Measurements from ENCODE around the gene PDE2A. TPM values are rescaled to one million over a fixed set of nuclear protein-coding genes. Genes with fewer than 3 reads are reported as not detected.

The PDE2A gene
- total RNA-seq, 1 experiment from 2014 or later: 3.7 TPM

GRCh38 chr11:72676861-72677341 lies 2.7 kb upstream of the PDE2A start (continued):
- TF ChIP-seq E2F1 (CRISPR knock-in tag; IDR thresholded peaks at IDR 0.05) (peak; percentile 79; the same call in 1 of the 2 replicates), SP1 (CRISPR knock-in tag; conservative IDR thresholded peaks at IDR 0.05) (peak; percentile 58), FOXP1 (CRISPR knock-in tag; IDR thresholded peaks at IDR 0.05; ENCODE audit: borderline replicate concordance) (peak; percentile 76; the same call in 1 of the 2 replicates), NFYB (CRISPR knock-in tag; conservative IDR thresholded peaks at IDR 0.05; ENCODE audit: low read depth) (no peak), ATF1 (CRISPR knock-in tag; IDR thresholded peaks at IDR 0.05) (no peak), CREB1 (CRISPR knock-in tag; IDR thresholded peaks at IDR 0.05) (peak; percentile 72; the same call in 1 of the 2 replicates), PRRX2 (CRISPR knock-in tag; IDR thresholded peaks at IDR 0.05) (no peak), ZNF232 (CRISPR knock-in tag; IDR thresholded peaks at IDR 0.05) (peak; percentile 82; the same call in 1 of the 2 replicates), SMAD3 (CRISPR knock-in tag; IDR thresholded peaks at IDR 0.05; ENCODE audit: borderline replicate concordance) (no peak), KAT7 (CRISPR knock-in tag; IDR thresholded peaks at IDR 0.05; ENCODE audit: borderline replicate concordance) (no peak), MAX (CRISPR knock-in tag; IDR thresholded peaks at IDR 0.05) (no peak), TCF7 (CRISPR knock-in tag; IDR thresholded peaks at IDR 0.05; ENCODE audit: low read depth) (no peak), ZNF219 (CRISPR knock-in tag; IDR thresholded peaks at IDR 0.05; ENCODE audit: borderline replicate concordance) (no peak), FOXK1 (CRISPR knock-in tag; IDR thresholded peaks at IDR 0.05) (no peak; the same call in 1 of the 2 replicates), ZNF138 (CRISPR knock-in tag; conservative IDR thresholded peaks at IDR 0.05) (0 out of 2 replicates have a peak, but pooled peaks have one; percentile 42), ZSCAN18 (CRISPR knock-in tag; IDR thresholded peaks at IDR 0.05) (no peak)
- TF ChIP-seq, protein P1, sequence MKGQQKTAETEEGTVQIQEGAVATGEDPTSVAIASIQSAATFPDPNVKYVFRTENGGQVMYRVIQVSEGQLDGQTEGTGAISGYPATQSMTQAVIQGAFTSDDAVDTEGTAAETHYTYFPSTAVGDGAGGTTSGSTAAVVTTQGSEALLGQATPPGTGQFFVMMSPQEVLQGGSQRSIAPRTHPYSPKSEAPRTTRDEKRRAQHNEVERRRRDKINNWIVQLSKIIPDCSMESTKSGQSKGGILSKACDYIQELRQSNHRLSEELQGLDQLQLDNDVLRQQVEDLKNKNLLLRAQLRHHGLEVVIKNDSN (CRISPR knock-in tag; IDR thresholded peaks at IDR 0.05): peak; percentile 33; the same call in 1 of the 2 replicates
- TF ChIP-seq, protein P2, sequence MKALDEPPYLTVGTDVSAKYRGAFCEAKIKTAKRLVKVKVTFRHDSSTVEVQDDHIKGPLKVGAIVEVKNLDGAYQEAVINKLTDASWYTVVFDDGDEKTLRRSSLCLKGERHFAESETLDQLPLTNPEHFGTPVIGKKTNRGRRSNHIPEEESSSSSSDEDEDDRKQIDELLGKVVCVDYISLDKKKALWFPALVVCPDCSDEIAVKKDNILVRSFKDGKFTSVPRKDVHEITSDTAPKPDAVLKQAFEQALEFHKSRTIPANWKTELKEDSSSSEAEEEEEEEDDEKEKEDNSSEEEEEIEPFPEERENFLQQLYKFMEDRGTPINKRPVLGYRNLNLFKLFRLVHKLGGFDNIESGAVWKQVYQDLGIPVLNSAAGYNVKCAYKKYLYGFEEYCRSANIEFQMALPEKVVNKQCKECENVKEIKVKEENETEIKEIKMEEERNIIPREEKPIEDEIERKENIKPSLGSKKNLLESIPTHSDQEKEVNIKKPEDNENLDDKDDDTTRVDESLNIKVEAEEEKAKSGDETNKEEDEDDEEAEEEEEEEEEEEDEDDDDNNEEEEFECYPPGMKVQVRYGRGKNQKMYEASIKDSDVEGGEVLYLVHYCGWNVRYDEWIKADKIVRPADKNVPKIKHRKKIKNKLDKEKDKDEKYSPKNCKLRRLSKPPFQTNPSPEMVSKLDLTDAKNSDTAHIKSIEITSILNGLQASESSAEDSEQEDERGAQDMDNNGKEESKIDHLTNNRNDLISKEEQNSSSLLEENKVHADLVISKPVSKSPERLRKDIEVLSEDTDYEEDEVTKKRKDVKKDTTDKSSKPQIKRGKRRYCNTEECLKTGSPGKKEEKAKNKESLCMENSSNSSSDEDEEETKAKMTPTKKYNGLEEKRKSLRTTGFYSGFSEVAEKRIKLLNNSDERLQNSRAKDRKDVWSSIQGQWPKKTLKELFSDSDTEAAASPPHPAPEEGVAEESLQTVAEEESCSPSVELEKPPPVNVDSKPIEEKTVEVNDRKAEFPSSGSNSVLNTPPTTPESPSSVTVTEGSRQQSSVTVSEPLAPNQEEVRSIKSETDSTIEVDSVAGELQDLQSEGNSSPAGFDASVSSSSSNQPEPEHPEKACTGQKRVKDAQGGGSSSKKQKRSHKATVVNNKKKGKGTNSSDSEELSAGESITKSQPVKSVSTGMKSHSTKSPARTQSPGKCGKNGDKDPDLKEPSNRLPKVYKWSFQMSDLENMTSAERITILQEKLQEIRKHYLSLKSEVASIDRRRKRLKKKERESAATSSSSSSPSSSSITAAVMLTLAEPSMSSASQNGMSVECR (CRISPR knock-in tag; IDR thresholded peaks at IDR 0.05; ENCODE audit: borderline replicate concordance): peak; percentile 73; the same call in 1 of the 2 replicates
- TF ChIP-seq, protein P3, sequence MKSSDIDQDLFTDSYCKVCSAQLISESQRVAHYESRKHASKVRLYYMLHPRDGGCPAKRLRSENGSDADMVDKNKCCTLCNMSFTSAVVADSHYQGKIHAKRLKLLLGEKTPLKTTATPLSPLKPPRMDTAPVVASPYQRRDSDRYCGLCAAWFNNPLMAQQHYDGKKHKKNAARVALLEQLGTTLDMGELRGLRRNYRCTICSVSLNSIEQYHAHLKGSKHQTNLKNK (CRISPR knock-in tag; IDR thresholded peaks at IDR 0.05): no peak
- TF ChIP-seq, protein P4, sequence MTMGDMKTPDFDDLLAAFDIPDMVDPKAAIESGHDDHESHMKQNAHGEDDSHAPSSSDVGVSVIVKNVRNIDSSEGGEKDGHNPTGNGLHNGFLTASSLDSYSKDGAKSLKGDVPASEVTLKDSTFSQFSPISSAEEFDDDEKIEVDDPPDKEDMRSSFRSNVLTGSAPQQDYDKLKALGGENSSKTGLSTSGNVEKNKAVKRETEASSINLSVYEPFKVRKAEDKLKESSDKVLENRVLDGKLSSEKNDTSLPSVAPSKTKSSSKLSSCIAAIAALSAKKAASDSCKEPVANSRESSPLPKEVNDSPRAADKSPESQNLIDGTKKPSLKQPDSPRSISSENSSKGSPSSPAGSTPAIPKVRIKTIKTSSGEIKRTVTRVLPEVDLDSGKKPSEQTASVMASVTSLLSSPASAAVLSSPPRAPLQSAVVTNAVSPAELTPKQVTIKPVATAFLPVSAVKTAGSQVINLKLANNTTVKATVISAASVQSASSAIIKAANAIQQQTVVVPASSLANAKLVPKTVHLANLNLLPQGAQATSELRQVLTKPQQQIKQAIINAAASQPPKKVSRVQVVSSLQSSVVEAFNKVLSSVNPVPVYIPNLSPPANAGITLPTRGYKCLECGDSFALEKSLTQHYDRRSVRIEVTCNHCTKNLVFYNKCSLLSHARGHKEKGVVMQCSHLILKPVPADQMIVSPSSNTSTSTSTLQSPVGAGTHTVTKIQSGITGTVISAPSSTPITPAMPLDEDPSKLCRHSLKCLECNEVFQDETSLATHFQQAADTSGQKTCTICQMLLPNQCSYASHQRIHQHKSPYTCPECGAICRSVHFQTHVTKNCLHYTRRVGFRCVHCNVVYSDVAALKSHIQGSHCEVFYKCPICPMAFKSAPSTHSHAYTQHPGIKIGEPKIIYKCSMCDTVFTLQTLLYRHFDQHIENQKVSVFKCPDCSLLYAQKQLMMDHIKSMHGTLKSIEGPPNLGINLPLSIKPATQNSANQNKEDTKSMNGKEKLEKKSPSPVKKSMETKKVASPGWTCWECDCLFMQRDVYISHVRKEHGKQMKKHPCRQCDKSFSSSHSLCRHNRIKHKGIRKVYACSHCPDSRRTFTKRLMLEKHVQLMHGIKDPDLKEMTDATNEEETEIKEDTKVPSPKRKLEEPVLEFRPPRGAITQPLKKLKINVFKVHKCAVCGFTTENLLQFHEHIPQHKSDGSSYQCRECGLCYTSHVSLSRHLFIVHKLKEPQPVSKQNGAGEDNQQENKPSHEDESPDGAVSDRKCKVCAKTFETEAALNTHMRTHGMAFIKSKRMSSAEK (CRISPR knock-in tag; IDR thresholded peaks at IDR 0.05; ENCODE audit: borderline replicate concordance): no peak

All from WTC11 (cell line).